Neural cell (in vitro differentiated cells): ENCODE results near the gene RASSF9. TPM values are rescaled to one million over a fixed set of nuclear protein-coding genes. Genes with fewer than 3 reads are reported as not detected.

Source experiments
- H2AFZ ChIP-seq: fragments of 200-600, 300-800 bp; sonication (generic), shearing (Covaris generic); 2 replicates; pipeline ENCODE4 v1.6.0; 2014; ENCODE audit warnings: low read depth, mild to moderate bottlenecking, antibody characterized with exemption, low read length, moderate library complexity
- H3F3A ChIP-seq: fragments of 200-600 bp; shearing (Covaris generic); 2 replicates; pipeline ENCODE4 v1.6.1; 2016; ENCODE audit warnings: mild to moderate bottlenecking, moderate library complexity, mixed read lengths, antibody characterized with exemption, low read length; ENCODE audit not compliant: insufficient read depth, poor library complexity, severe bottlenecking
- H3K27ac ChIP-seq: fragments of 200-600, 300-800 bp; sonication (generic), shearing (Covaris generic); 2 replicates; pipeline ENCODE4 v1.5.1; 2014; ENCODE audit warnings: mild to moderate bottlenecking, low read length, moderate library complexity
- H3K27me3 ChIP-seq: fragments of 300-800, 200-600 bp; sonication (generic), shearing (Covaris generic); 2 replicates; pipeline ENCODE4 v1.6.0; 2014; ENCODE audit warnings: mild to moderate bottlenecking, low read depth, low read length, moderate library complexity; ENCODE audit not compliant: insufficient read depth
- H3K36me3 ChIP-seq: fragments of 300-800, 200-600 bp; sonication (generic), shearing (Covaris generic); 2 replicates; pipeline ENCODE4 v1.5.1; 2014; ENCODE audit warnings: mild to moderate bottlenecking, antibody characterized with exemption, low read length, moderate library complexity; ENCODE audit not compliant: insufficient read depth
- H3K4me2 ChIP-seq: fragments of 300-800, 200-600 bp; sonication (generic), shearing (Covaris generic); 2 replicates; pipeline ENCODE4 v1.6.0; 2014; ENCODE audit warnings: mild to moderate bottlenecking, low read length
- H3K4me3 ChIP-seq: fragments of 300-800, 200-600 bp; sonication (generic), shearing (Covaris generic); 2 replicates; pipeline ENCODE4 v1.5.1; 2014; ENCODE audit warnings: mild to moderate bottlenecking, low read length, moderate library complexity
- H3K79me2 ChIP-seq: fragments of 200-600 bp; shearing (Covaris generic); replicated peaks from 2 replicates; pipeline ENCODE4 v1.6.0; 2014; ENCODE audit warnings: mild to moderate bottlenecking, low read length, moderate library complexity; ENCODE audit not compliant: insufficient read depth
- H3K9ac ChIP-seq: fragments of 300-800, 200-600 bp; sonication (generic), shearing (Covaris generic); 2 replicates; pipeline ENCODE4 v1.6.1; 2016; ENCODE audit warnings: mild to moderate bottlenecking, low read length, mixed read lengths
- H3K9me2 ChIP-seq: fragments of 200-600 bp; shearing (Covaris generic); 2 replicates; pipeline ENCODE4 v1.6.1; 2016; ENCODE audit warnings: mild to moderate bottlenecking, low read length, mixed read lengths; ENCODE audit not compliant: insufficient read depth
- H3K9me3 ChIP-seq: fragments of 200-600, 300-800 bp; sonication (generic), shearing (Covaris generic); 2 replicates; pipeline ENCODE4 v1.6.1; 2016; ENCODE audit warnings: mild to moderate bottlenecking, mixed run types, low read length, moderate library complexity, mixed read lengths
- H4K20me1 ChIP-seq: fragments of 200-600 bp; shearing (Covaris generic); 2 replicates; pipeline ENCODE4 v1.6.1; 2016; ENCODE audit warnings: mild to moderate bottlenecking, mixed run types; ENCODE audit not compliant: insufficient read depth
- EZH2 ChIP-seq: fragments of 200-600, 300-800 bp; shearing (Covaris generic), sonication (generic); IDR thresholded peaks from 2 replicates; pipeline ENCODE4 v1.6.1; 2014; ENCODE audit warnings: antibody characterized with exemption, low read length, borderline replicate concordance, mild to moderate bottlenecking; ENCODE audit not compliant: insufficient read depth, poor library complexity, severe bottlenecking
- POLR2AphosphoS5 ChIP-seq: IDR thresholded peaks from 2 replicates; pipeline ENCODE4 v1.6.1; 2012
- RAD21 ChIP-seq: fragments of 450-650 bp; conservative IDR thresholded peaks from 2 replicates; pipeline ENCODE4 v1.6.1; 2014; ENCODE audit warnings: antibody characterized with exemption, mild to moderate bottlenecking, moderate library complexity
- SMC3 ChIP-seq: fragments of 450-650 bp; conservative IDR thresholded peaks from 2 replicates; pipeline ENCODE4 v1.6.1; 2014; ENCODE audit warnings: antibody characterized with exemption, mild to moderate bottlenecking, moderate library complexity; ENCODE audit not compliant: poor library complexity
- polyA plus RNA-seq: library from polyadenylated mRNA; depleted of rRNA; stranded (reverse); fragments of >200 nt; gene quantifications from 2 replicates; pipeline ENCODE4 v1.2.3, GENCODE V29; 2014
- TF ChIP-seq, protein P1 (sequence below): fragments of 450-650 bp; IDR thresholded peaks from 2 replicates; pipeline ENCODE4 v1.5.1; 2014; ENCODE audit warnings: antibody characterized with exemption, mild to moderate bottlenecking, moderate library complexity; ENCODE audit not compliant: poor library complexity, severe bottlenecking
- TF ChIP-seq, protein P2 (sequence below): IDR thresholded peaks from 2 replicates; pipeline ENCODE4 v1.6.1; 2012; ENCODE audit warnings: borderline replicate concordance

Gene RASSF9
- polyA plus RNA-seq, 1 donor from 2014 or later, result 0.04 TPM

DNA sequence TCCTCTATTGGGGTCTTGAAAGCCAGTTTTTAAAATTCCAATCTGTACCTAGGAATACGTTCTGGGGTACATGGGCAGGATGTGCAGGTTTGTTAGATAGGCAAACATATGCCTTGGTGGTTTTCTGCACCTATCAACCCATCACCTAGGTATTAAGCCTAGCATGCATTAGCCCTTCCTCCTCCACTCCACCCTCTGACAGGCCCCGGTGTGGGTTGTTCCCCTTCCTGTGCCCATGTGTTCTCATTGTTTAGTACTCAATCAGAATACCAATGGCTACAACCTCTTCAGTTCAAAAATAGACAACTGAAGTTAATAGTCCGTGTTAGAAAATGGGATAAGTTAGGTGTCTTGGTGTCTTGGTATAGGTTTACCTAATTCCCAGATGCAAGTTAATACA, 41.2 kb upstream of the RASSF9 start:
- H3K9me3 ChIP-seq, result no peaks in the 10 kb centered on the region
- no peaks in the 10 kb centered on the region for H3K9me2 ChIP-seq
- H3K79me2 ChIP-seq, result no peaks in the 10 kb centered on the region
- H3F3A ChIP-seq, result no peaks in the 10 kb centered on the region
- no peak overlapping the region for H3K27ac ChIP-seq
- no peak for TF ChIP-seq EZH2
- TF ChIP-seq POLR2AphosphoS5, result no peak
- H3K4me3 ChIP-seq, result no peak overlapping the region
- H3K27me3 ChIP-seq, result no peaks in the 10 kb centered on the region
- H3K4me2 ChIP-seq, result no peak overlapping the region
- no peak overlapping the region for H2AFZ ChIP-seq
- H3K36me3 ChIP-seq, result no peaks in the 10 kb centered on the region
- no peaks in the 10 kb centered on the region for H4K20me1 ChIP-seq
- H3K9ac ChIP-seq, result no peak overlapping the region

DNA sequence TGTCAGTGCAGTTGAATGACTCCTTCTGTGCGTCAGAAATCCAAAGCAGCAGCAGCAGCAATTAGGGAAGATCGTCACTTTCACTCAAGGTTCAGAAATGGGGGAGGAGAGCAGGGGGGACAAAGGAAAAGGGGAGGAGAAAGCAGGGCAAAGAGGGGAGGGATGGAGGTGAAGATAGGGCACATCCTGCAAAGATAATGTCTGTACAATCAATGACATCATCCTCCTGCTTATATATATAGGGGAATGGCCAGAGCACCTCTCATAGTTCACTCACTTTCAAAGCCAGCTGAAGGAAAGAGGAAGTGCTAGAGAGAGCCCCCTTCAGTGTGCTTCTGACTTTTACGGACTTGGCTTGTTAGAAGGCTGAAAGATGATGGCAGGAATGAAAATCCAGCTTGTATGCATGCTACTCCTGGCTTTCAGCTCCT, 37.8 kb upstream of the RASSF9 start, which contains the start of gene NTS:
TSS of gene NTS (plus strand) at position 265 of the 431 bp plus-strand sequence. CDS start at position 374, 109 bp downstream.
- Histone ChIP-seq H3K79me2 (no peaks in the 10 kb centered on the region), H3K9ac (peak within 1 kb of the TSS; percentile 7)

More for the DNA sequence above, 37.8 kb upstream of the RASSF9 start, which contains the start of gene NTS:
- peak within 1 kb of the TSS; percentile 2 for H3K27ac ChIP-seq
- H2AFZ ChIP-seq, result peak within 1 kb of the TSS; percentile 47
- no peaks in the 10 kb centered on the region for H3K9me2 ChIP-seq
- H3K27me3 ChIP-seq, result no peaks in the 10 kb centered on the region
- H3F3A ChIP-seq, result no peaks in the 10 kb centered on the region
- H3K36me3 ChIP-seq, result no peaks in the 10 kb centered on the region
- H4K20me1 ChIP-seq, result no peaks in the 10 kb centered on the region
- H3K4me3 ChIP-seq, result peak within 1 kb of the TSS; percentile 53
- no peak within 1 kb of the TSS for H3K4me2 ChIP-seq
- no peak for TF ChIP-seq RAD21
- no peak for TF ChIP-seq POLR2AphosphoS5
- TF ChIP-seq SMC3, result peak; percentile 23
- TF ChIP-seq, protein P1, sequence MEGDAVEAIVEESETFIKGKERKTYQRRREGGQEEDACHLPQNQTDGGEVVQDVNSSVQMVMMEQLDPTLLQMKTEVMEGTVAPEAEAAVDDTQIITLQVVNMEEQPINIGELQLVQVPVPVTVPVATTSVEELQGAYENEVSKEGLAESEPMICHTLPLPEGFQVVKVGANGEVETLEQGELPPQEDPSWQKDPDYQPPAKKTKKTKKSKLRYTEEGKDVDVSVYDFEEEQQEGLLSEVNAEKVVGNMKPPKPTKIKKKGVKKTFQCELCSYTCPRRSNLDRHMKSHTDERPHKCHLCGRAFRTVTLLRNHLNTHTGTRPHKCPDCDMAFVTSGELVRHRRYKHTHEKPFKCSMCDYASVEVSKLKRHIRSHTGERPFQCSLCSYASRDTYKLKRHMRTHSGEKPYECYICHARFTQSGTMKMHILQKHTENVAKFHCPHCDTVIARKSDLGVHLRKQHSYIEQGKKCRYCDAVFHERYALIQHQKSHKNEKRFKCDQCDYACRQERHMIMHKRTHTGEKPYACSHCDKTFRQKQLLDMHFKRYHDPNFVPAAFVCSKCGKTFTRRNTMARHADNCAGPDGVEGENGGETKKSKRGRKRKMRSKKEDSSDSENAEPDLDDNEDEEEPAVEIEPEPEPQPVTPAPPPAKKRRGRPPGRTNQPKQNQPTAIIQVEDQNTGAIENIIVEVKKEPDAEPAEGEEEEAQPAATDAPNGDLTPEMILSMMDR, result peak; percentile 30
- TF ChIP-seq, protein P2, sequence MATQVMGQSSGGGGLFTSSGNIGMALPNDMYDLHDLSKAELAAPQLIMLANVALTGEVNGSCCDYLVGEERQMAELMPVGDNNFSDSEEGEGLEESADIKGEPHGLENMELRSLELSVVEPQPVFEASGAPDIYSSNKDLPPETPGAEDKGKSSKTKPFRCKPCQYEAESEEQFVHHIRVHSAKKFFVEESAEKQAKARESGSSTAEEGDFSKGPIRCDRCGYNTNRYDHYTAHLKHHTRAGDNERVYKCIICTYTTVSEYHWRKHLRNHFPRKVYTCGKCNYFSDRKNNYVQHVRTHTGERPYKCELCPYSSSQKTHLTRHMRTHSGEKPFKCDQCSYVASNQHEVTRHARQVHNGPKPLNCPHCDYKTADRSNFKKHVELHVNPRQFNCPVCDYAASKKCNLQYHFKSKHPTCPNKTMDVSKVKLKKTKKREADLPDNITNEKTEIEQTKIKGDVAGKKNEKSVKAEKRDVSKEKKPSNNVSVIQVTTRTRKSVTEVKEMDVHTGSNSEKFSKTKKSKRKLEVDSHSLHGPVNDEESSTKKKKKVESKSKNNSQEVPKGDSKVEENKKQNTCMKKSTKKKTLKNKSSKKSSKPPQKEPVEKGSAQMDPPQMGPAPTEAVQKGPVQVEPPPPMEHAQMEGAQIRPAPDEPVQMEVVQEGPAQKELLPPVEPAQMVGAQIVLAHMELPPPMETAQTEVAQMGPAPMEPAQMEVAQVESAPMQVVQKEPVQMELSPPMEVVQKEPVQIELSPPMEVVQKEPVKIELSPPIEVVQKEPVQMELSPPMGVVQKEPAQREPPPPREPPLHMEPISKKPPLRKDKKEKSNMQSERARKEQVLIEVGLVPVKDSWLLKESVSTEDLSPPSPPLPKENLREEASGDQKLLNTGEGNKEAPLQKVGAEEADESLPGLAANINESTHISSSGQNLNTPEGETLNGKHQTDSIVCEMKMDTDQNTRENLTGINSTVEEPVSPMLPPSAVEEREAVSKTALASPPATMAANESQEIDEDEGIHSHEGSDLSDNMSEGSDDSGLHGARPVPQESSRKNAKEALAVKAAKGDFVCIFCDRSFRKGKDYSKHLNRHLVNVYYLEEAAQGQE, result no peak
- H3K9me3 ChIP-seq, result no peaks in the 10 kb centered on the region
